Activated T-helper 1 cell treated with Interleukin-2 at 50 U/mL for 16 hours (primary cell): Measurements from ENCODE around the gene FAHD2A.
"Not testable (repeated sequence)": the region's sequence is repeated elsewhere in the genome, so short reads cannot be mapped to it uniquely, and the experiment has no call there.

Source experiments
- DNase-seq: peaks from one replicate; pipeline ENCODE4 v3.0.0-alpha.2; 2020; ENCODE audit warnings: low read depth

Gene FAHD2A

GRCh38 chr2:95435162-95435871 is 32.8 kb downstream of the FAHD2A start:
- not testable (repeated sequence) for DNase-seq

GRCh38 chr2:95435872-95436209 is 33.3 kb downstream of the FAHD2A start:
- not testable (repeated sequence) for DNase-seq

- DNase-seq, result not testable (repeated sequence)
Measured at GRCh38 chr2:95442474-95443099, 40.1 kb downstream of the FAHD2A start.

- DNase-seq, result not testable (repeated sequence)
Measured at GRCh38 chr2:95445317-95445716, 42.8 kb downstream of the FAHD2A start.

- not testable (repeated sequence) for DNase-seq
Measured at GRCh38 chr2:95463292-95463691, 60.8 kb downstream of the FAHD2A start.
